Mucosa of descending colon (tissue), 3 donors: ENCODE measurements around the gene PTPMT1. TPM values are rescaled to one million over a fixed set of nuclear protein-coding genes. Genes with fewer than 3 reads are reported as not detected.

Experiments used
- ATAC-seq: fragments of 200-7000 bp; cut with Tn5 transposase; one replicate; pipeline ENCODE4 v1.9.1; 2020; ENCODE audit warnings: mild to moderate bottlenecking, moderate library complexity
- DNase-seq, 3 donors: peaks; one replicate each; pipeline ENCODE4 v3.0.0-alpha.2; 2020
- H3K36me3 ChIP-seq: fragments of 200-600 bp; one replicate; pipeline ENCODE4 v1.8.0; 2021; ENCODE audit warnings: low read depth, mild to moderate bottlenecking
- H3K4me1 ChIP-seq: fragments of 200-600 bp; one replicate; pipeline ENCODE4 v1.8.0; 2021; ENCODE audit warnings: low read depth, mild to moderate bottlenecking
- H3K4me3 ChIP-seq: fragments of 200-600 bp; one replicate; pipeline ENCODE4 v1.8.0; 2021; ENCODE audit warnings: mild to moderate bottlenecking
- H3K9me3 ChIP-seq: fragments of 200-600 bp; one replicate; pipeline ENCODE4 v1.8.0; 2021; ENCODE audit warnings: mild to moderate bottlenecking
- CTCF ChIP-seq: fragments of 200-600 bp; IDR thresholded peaks from one replicate; pipeline ENCODE4 v1.8.0; 2022; ENCODE audit warnings: antibody characterized with exemption, mild to moderate bottlenecking
- intact Hi-C, 2 donors: fragments of 100-400 bp; cut with DNase I in 1 of 2; cut with micrococcal nuclease in 1 of 2; formaldehyde crosslinking; loops; one replicate each; pipeline versions ENCODE4 v1.11.0 to v1.11.1; 2022; cut with DNase I, micrococcal nuclease
- total RNA-seq, 3 donors: library from RNA; stranded (reverse); fragmentation: NEBNext Ultra II Directional in 2 of 3; extraction: Animal tissue kit (Norgen Biotek cat#: 25700) in 2 of 3; gene quantifications; one replicate each; pipeline versions ENCODE4 v1.2.1 to v1.2.4, GENCODE V29; 2021 to 2023
- donor health status: DM: no; HTN: no; CAD: no; lungs with moderate emphysema.
- donor health status: DM: no; HTN: no; CAD: no.
- donor health status: DM: no; HTN: yes; CAD: no.

The PTPMT1 gene
- total RNA-seq, 3 donors from 2014 or later, result 20.8 to 36.1 (median 27.1) TPM

- Histone ChIP-seq H3K36me3 (no peaks in the 10 kb centered on the region), H3K4me1 (no peaks in the 10 kb centered on the region), H3K9me3 (no peaks in the 10 kb centered on the region), H3K4me3 (no peak overlapping the region)
- DNase-seq (no peak), ATAC-seq (no peak)
- TF ChIP-seq CTCF, result no peak
- intact Hi-C loops, result no loop called here
These were observed 44.3 kb downstream of the PTPMT1 start for GRCh38 chr11:47609675-47610074.

- Histone ChIP-seq H3K4me3 (no peak overlapping the region), H3K4me1 (no peaks in the 10 kb centered on the region), H3K9me3 (no peaks in the 10 kb centered on the region), H3K36me3 (no peaks in the 10 kb centered on the region)
- DNase-seq (no peak), ATAC-seq (peak; percentile 36)
- intact Hi-C loops, result no loop called here
- TF ChIP-seq CTCF, result no peak
These were observed 46.0 kb downstream of the PTPMT1 start for GRCh38 chr11:47611348-47611794.

- no peaks in the 10 kb centered on the region for H3K36me3 ChIP-seq
- ATAC-seq, result no peak
- intact Hi-C loops, result no loop called here
- H3K4me3 ChIP-seq, result no peak overlapping the region
- no peak for DNase-seq
- no peaks in the 10 kb centered on the region for H3K4me1 ChIP-seq
- TF ChIP-seq CTCF, result no peak
- H3K9me3 ChIP-seq, result no peaks in the 10 kb centered on the region
These were observed 49.9 kb downstream of the PTPMT1 start for GRCh38 chr11:47615249-47615648.

- peak in 1 of 3 donors; percentile 65 for DNase-seq
- Histone ChIP-seq H3K9me3 (no peaks in the 10 kb centered on the region), H3K4me1 (no peaks in the 10 kb centered on the region), H3K36me3 (no peaks in the 10 kb centered on the region), H3K4me3 (no peak overlapping the region)
- ATAC-seq, result peak; percentile 48
- no peak for TF ChIP-seq CTCF
- intact Hi-C loops, result no loop called here
These were observed 51.5 kb downstream of the PTPMT1 start for GRCh38 chr11:47616726-47617416.

GRCh38 chr11:47617417-47617809 is 52.0 kb downstream of the PTPMT1 start:
- ATAC-seq, result no peak
- H3K36me3 ChIP-seq, result no peaks in the 10 kb centered on the region
- no peaks in the 10 kb centered on the region for H3K4me1 ChIP-seq
- H3K9me3 ChIP-seq, result no peaks in the 10 kb centered on the region
- intact Hi-C loops, result no loop called here
- TF ChIP-seq CTCF, result no peak
- no peak overlapping the region for H3K4me3 ChIP-seq
- no peak for DNase-seq
